Measurements from ENCODE around the gene NDUFS1. TPM values are rescaled to one million over a fixed set of nuclear protein-coding genes. Genes with fewer than 3 reads are reported as not detected.

The NDUFS1 gene
- total and polyA plus RNA-seq, 12 donors = 15.1 to 241 (median 175) TPM

- H3K9me3 ChIP-seq (replicated peaks in 1 of 3) = no peaks in the 10 kb centered on the region
- no peak for TF ChIP-seq CTCF (IDR thresholded peaks at IDR 0.05)
- no peak for TF ChIP-seq POLR2A (IDR thresholded peaks at IDR 0.05)
- H3K27me3 ChIP-seq = no peaks in the 10 kb centered on the region
- intact Hi-C loops (cut with DNase I) = no loop called here
- no peak overlapping the region for H3K4me3 ChIP-seq
- no peak for DNase-seq
- no peak overlapping the region for H3K27ac ChIP-seq
- WGBS, 4 donors = 87 to 96% (median 93%) methylated on average over 8 to 9 of the region's 9 CpGs
- H3K4me1 ChIP-seq (replicated peaks in 1 of 2) = peaks cover 0 to 3% of the 10 kb centered on the region in 2 donors
- H3K36me3 ChIP-seq (replicated peaks in 1 of 2) = no peaks in the 10 kb centered on the region
Observed at GRCh38 chr2:206098471-206098870, 60.8 kb downstream of the NDUFS1 start.

- Histone ChIP-seq H3K27me3 (no peaks in the 10 kb centered on the region), H3K9me3 (replicated peaks in 1 of 3) (no peaks in the 10 kb centered on the region), H3K36me3 (replicated peaks in 1 of 2) (no peaks in the 10 kb centered on the region), H3K4me1 (replicated peaks in 1 of 2) (peaks cover 0 to 5% of the 10 kb centered on the region in 2 donors), H3K27ac (no peak overlapping the region), H3K4me3 (no peak overlapping the region)
- DNase-seq = no peak
- no peak for TF ChIP-seq CTCF (IDR thresholded peaks at IDR 0.05)
- no peak for TF ChIP-seq POLR2A (IDR thresholded peaks at IDR 0.05)
- 95 to 100% (median 98%) methylated on average over 2 of the region's 2 CpGs for WGBS, 4 donors
- intact Hi-C loops (cut with DNase I) = no loop called here
Observed at GRCh38 chr2:206096876-206097275, 62.4 kb downstream of the NDUFS1 start.

GRCh38 chr2:206095536-206096332 lies 63.5 kb downstream of the NDUFS1 start:
- intact Hi-C loops (cut with DNase I) = no loop called here
- H3K9me3 ChIP-seq (replicated peaks in 1 of 3) = no peaks in the 10 kb centered on the region
- TF ChIP-seq CTCF (IDR thresholded peaks at IDR 0.05) = no peak
- no peak for TF ChIP-seq POLR2A (IDR thresholded peaks at IDR 0.05)
- peaks cover 0 to 5% of the 10 kb centered on the region in 2 donors for H3K4me1 ChIP-seq (replicated peaks in 1 of 2)
- 66 to 81% (median 67%) methylated on average over 3 of the region's 3 CpGs for WGBS, 4 donors
- no peaks in the 10 kb centered on the region for H3K36me3 ChIP-seq (replicated peaks in 1 of 2)
- H3K27ac ChIP-seq = no peak overlapping the region
- H3K4me3 ChIP-seq = no peak overlapping the region
- no peaks in the 10 kb centered on the region for H3K27me3 ChIP-seq
- no peak for DNase-seq

- WGBS, 4 donors = 89 to 98% (median 92%) methylated on average over 2 of the region's 2 CpGs
- Histone ChIP-seq H3K27me3 (no peaks in the 10 kb centered on the region), H3K4me3 (no peak overlapping the region), H3K9me3 (replicated peaks in 1 of 3) (no peaks in the 10 kb centered on the region), H3K27ac (no peak overlapping the region), H3K4me1 (replicated peaks in 1 of 2) (peaks cover 4 to 17% of the 10 kb centered on the region in 2 donors), H3K36me3 (replicated peaks in 1 of 2) (peaks cover 0 to 4% of the 10 kb centered on the region in 2 donors)
- TF ChIP-seq CTCF (IDR thresholded peaks at IDR 0.05) (no peak), POLR2A (IDR thresholded peaks at IDR 0.05) (no peak)
- intact Hi-C loops (cut with DNase I) = no loop called here
- DNase-seq = no peak
Observed at GRCh38 chr2:206092297-206092696, 66.9 kb downstream of the NDUFS1 start.
